H9 (cell line): ENCODE data around the gene GAREM1. TPM values are rescaled to one million over a fixed set of nuclear protein-coding genes. Genes with fewer than 3 reads are reported as not detected.
"Not testable (repeated sequence)": the region's sequence is repeated elsewhere in the genome, so short reads cannot be mapped to it uniquely, and the experiment has no call there.

Source experiments
- DNase-seq: peaks from one replicate; pipeline ENCODE4 v3.0.0-alpha.2; 2017
- H2AFZ ChIP-seq: one replicate; pipeline ENCODE4 v1.6.1; 2013; ENCODE audit warnings: mild to moderate bottlenecking, low read length, control low read depth, moderate library complexity
- H2AK5ac ChIP-seq: 2 replicates; pipeline ENCODE4 v1.6.1; 2013; ENCODE audit warnings: low read length, control low read depth, mixed read lengths; ENCODE audit not compliant: insufficient read length
- H2BK120ac ChIP-seq: one replicate; pipeline ENCODE4 v1.6.1; 2013; ENCODE audit warnings: low read depth, mild to moderate bottlenecking, low read length, control low read depth, inconsistent platforms; ENCODE audit not compliant: poor library complexity, severe bottlenecking
- H2BK12ac ChIP-seq: 2 replicates; pipeline ENCODE4 v1.6.1; 2013; ENCODE audit warnings: low read length, control low read depth, mixed read lengths, low read depth; ENCODE audit not compliant: insufficient read length
- H2BK15ac ChIP-seq: 2 replicates; pipeline ENCODE4 v1.6.1; 2013; ENCODE audit warnings: low read depth, low read length, control low read depth
- H2BK20ac ChIP-seq: one replicate; pipeline ENCODE4 v1.6.1; 2013; ENCODE audit warnings: low read depth, mild to moderate bottlenecking, low read length, control low read depth, inconsistent platforms; ENCODE audit not compliant: poor library complexity, severe bottlenecking
- H2BK5ac ChIP-seq: 2 replicates; pipeline ENCODE4 v1.6.1; 2013; ENCODE audit warnings: low read length, control low read depth, mixed read lengths; ENCODE audit not compliant: insufficient read length
- H3K14ac ChIP-seq: 2 replicates; pipeline ENCODE4 v1.6.1; 2013; ENCODE audit warnings: low read length, control low read depth; ENCODE audit not compliant: insufficient read depth
- H3K18ac ChIP-seq: 2 replicates; pipeline ENCODE4 v1.6.1; 2013; ENCODE audit warnings: low read depth, mild to moderate bottlenecking, mixed read lengths, low read length, control low read depth; ENCODE audit not compliant: insufficient read length
- H3K23ac ChIP-seq: 2 replicates; pipeline ENCODE4 v1.6.1; 2013; ENCODE audit warnings: low read length, control low read depth, mixed read lengths, low read depth; ENCODE audit not compliant: insufficient read length
- H3K23me2 ChIP-seq: 2 replicates; pipeline ENCODE4 v1.6.1; 2013; ENCODE audit warnings: low read depth, mild to moderate bottlenecking, mixed read lengths, low read length, control low read depth; ENCODE audit not compliant: insufficient read length, poor library complexity, severe bottlenecking
- H3K27ac ChIP-seq: 2 replicates; pipeline ENCODE4 v1.5.1; 2013; ENCODE audit warnings: low read length, control low read depth, mixed read lengths, low read depth; ENCODE audit not compliant: insufficient read length
- H3K27me3 ChIP-seq: 2 replicates; pipeline ENCODE4 v1.6.1; 2013; ENCODE audit warnings: low read length, control low read depth, inconsistent platforms; ENCODE audit not compliant: insufficient read depth
- H3K4ac ChIP-seq: 2 replicates; pipeline ENCODE4 v1.6.1; 2013; ENCODE audit warnings: low read depth, mild to moderate bottlenecking, control low read depth, inconsistent platforms, low read length, moderate library complexity
- H3K4me1 ChIP-seq: 2 replicates; pipeline ENCODE4 v1.6.1; 2013; ENCODE audit warnings: low read length, control low read depth, inconsistent platforms; ENCODE audit not compliant: insufficient read depth
- H3K4me2 ChIP-seq: 2 replicates; pipeline ENCODE4 v1.6.1; 2013; ENCODE audit warnings: low read length, control low read depth, mixed read lengths; ENCODE audit not compliant: insufficient read length, insufficient read depth
- H3K56ac ChIP-seq: 2 replicates; pipeline ENCODE4 v1.6.1; 2013; ENCODE audit warnings: low read depth, mild to moderate bottlenecking, mixed read lengths, low read length, control low read depth; ENCODE audit not compliant: insufficient read length
- H3K79me1 ChIP-seq: 2 replicates; pipeline ENCODE4 v1.6.1; 2013; ENCODE audit warnings: low read depth, mild to moderate bottlenecking, moderate library complexity, low read length, control low read depth, inconsistent platforms; ENCODE audit not compliant: insufficient read depth, poor library complexity, severe bottlenecking
- H3K79me2 ChIP-seq: 2 replicates; pipeline ENCODE4 v1.6.1; 2013; ENCODE audit warnings: low read length, control low read depth, inconsistent platforms; ENCODE audit not compliant: insufficient read depth
- H3K9ac ChIP-seq: 2 replicates; pipeline ENCODE4 v1.6.1; 2013; ENCODE audit warnings: low read length, control low read depth, mixed read lengths; ENCODE audit not compliant: insufficient read length; ENCODE audit errors: extremely low read depth
- H3K9me3 ChIP-seq: one replicate; pipeline ENCODE4 v1.6.1; 2013; ENCODE audit warnings: low read depth, low read length, inconsistent platforms; ENCODE audit not compliant: control insufficient read depth
- H3T11ph ChIP-seq: one replicate; pipeline ENCODE4 v1.6.1; 2013; ENCODE audit warnings: mild to moderate bottlenecking, low read length, control low read depth, inconsistent platforms
- H4K20me1 ChIP-seq: one replicate; pipeline ENCODE4 v1.6.1; 2013; ENCODE audit not compliant: control insufficient read depth, insufficient read length, insufficient read depth
- H4K5ac ChIP-seq: 2 replicates; pipeline ENCODE4 v1.6.1; 2013; ENCODE audit warnings: low read depth, mild to moderate bottlenecking, mixed read lengths, low read length, control low read depth; ENCODE audit not compliant: insufficient read length
- H4K8ac ChIP-seq: replicated peaks from 2 replicates; pipeline ENCODE4 v1.6.1; 2013; ENCODE audit warnings: low read length, control low read depth, mixed read lengths, low read depth; ENCODE audit not compliant: insufficient read length
- H4K91ac ChIP-seq: 2 replicates; pipeline ENCODE4 v1.6.1; 2013; ENCODE audit warnings: low read depth, mild to moderate bottlenecking, moderate library complexity, mixed read lengths, low read length, control low read depth; ENCODE audit not compliant: insufficient read length
- H3K27ac Mint-ChIP-seq, 3 experiments: 2 replicates in 2 of 3; 3 replicates in 1 of 3; pipeline ENCODE4 v1.8.0; 2020 to 2021; ENCODE audit warnings: mixed read lengths in 3 of 3, mild to moderate bottlenecking in 1 of 3, moderate library complexity in 1 of 3
- H3K27me3 Mint-ChIP-seq: 2 replicates; pipeline ENCODE4 v1.8.0; 2021; ENCODE audit warnings: low read depth, mild to moderate bottlenecking, moderate library complexity, mixed read lengths
- H3K36me3 Mint-ChIP-seq, 3 experiments: 2 replicates in 2 of 3; 3 replicates in 1 of 3; pipeline ENCODE4 v1.8.0; 2020 to 2021; ENCODE audit warnings: low read depth in 3 of 3, mixed read lengths in 3 of 3; ENCODE audit not compliant: insufficient read depth in 1 of 3
- H3K4me1 Mint-ChIP-seq, 2 experiments: 2 replicates each; pipeline ENCODE4 v1.8.0; 2020; ENCODE audit warnings: mixed read lengths in 2 of 2
- H3K4me3 Mint-ChIP-seq, 2 experiments: 2 replicates in 1 of 2; 3 replicates in 1 of 2; pipeline ENCODE4 v1.8.0; 2020 to 2021; ENCODE audit warnings: mild to moderate bottlenecking in 2 of 2, mixed read lengths in 2 of 2, moderate library complexity in 1 of 2
- H3K9me3 Mint-ChIP-seq, 2 experiments: 2 replicates in 1 of 2; 3 replicates in 1 of 2; pipeline ENCODE4 v1.8.0; 2020; ENCODE audit warnings: mild to moderate bottlenecking in 2 of 2, mixed read lengths in 2 of 2, moderate library complexity in 1 of 2
- CTCF ChIP-seq: fragments of 200-600 bp; sonication (generic); conservative IDR thresholded peaks from 3 replicates; pipeline ENCODE4 v1.8.0; 2021; ENCODE audit warnings: antibody characterized with exemption, mild to moderate bottlenecking
- WGBS: extraction: QIAGEN DNeasy Blood & Tissue Kit; methylation state at CpG from one replicate; pipeline ENCODE4 v1.1.7; 2013; ENCODE audit warnings: missing lambda C conversion rate, low lambda C conversion rate, mixed read lengths; ENCODE audit not compliant: insufficient read length; ENCODE audit errors: extremely low coverage; 5-methylcytosine and 5-hydroxymethylcytosine counted together
- total RNA-seq: library from RNA; stranded (reverse); gene quantifications from 2 replicates; pipeline ENCODE4 v1.2.1, GENCODE V29; 2021

Gene GAREM1
- total RNA-seq, 1 experiment from 2014 or later: 4.4 TPM

- no peak overlapping the region for H2BK20ac ChIP-seq
- no peaks in the 10 kb centered on the region for H3K79me2 ChIP-seq
- no peaks in the 10 kb centered on the region for H4K20me1 ChIP-seq
- Mint-ChIP-seq H3K9me3 (no peaks in the 10 kb centered on the region; a peak in 1 of 5 replicates), H3K4me1 (0 out of 4 replicates have a peak, but pooled peaks cover 0 to 2% of the 10 kb centered on the region in 2 experiments), H3K27me3 (no peaks in the 10 kb centered on the region), H3K4me3 (no peak overlapping the region), H3K27ac (no peak overlapping the region), H3K36me3 (no peaks in the 10 kb centered on the region; a peak in 1 of 7 replicates)
- no peak overlapping the region for H3T11ph ChIP-seq
- no peak overlapping the region for H2AFZ ChIP-seq
- H4K5ac ChIP-seq: no peak overlapping the region
- no peak overlapping the region for H2AK5ac ChIP-seq
- H2BK5ac ChIP-seq: no peak overlapping the region
- H3K9me3 ChIP-seq: no peaks in the 10 kb centered on the region
- H3K9ac ChIP-seq: no peak overlapping the region
- TF ChIP-seq CTCF: no peak
- H3K27ac ChIP-seq: no peak overlapping the region
- H3K56ac ChIP-seq: no peak overlapping the region
- H2BK12ac ChIP-seq: no peak overlapping the region
- H3K27me3 ChIP-seq: no peaks in the 10 kb centered on the region
- H2BK120ac ChIP-seq: no peak overlapping the region
- no peak overlapping the region for H3K14ac ChIP-seq
- no peak overlapping the region for H3K18ac ChIP-seq
- DNase-seq: no peak
- H3K4me1 ChIP-seq: no peaks in the 10 kb centered on the region
- no peak overlapping the region for H4K8ac ChIP-seq
- no peaks in the 10 kb centered on the region for H3K79me1 ChIP-seq
- no peak overlapping the region for H4K91ac ChIP-seq
- no peak overlapping the region for H3K23ac ChIP-seq
- H3K4me2 ChIP-seq: no peak overlapping the region
- no peak overlapping the region for H3K4ac ChIP-seq
- no peaks in the 10 kb centered on the region for H3K23me2 ChIP-seq
- WGBS: no CpG with 5 or more reads among the region's 2 CpGs
- H2BK15ac ChIP-seq: no peak overlapping the region
Measured at GRCh38 chr18:32293107-32293506, 177.6 kb downstream of the GAREM1 start.

- not testable (repeated sequence) for H3K27ac ChIP-seq, H3K9me3 Mint-ChIP-seq, H3K23ac ChIP-seq, H3K18ac ChIP-seq, H2BK12ac ChIP-seq, H3K4ac ChIP-seq, H3K36me3 Mint-ChIP-seq, H2BK15ac ChIP-seq, H3K4me1 Mint-ChIP-seq, H4K8ac ChIP-seq, H2BK120ac ChIP-seq, H3K9me3 ChIP-seq, H4K20me1 ChIP-seq, H3T11ph ChIP-seq, H3K9ac ChIP-seq, H2AFZ ChIP-seq, H3K4me3 Mint-ChIP-seq, H2AK5ac ChIP-seq, H3K27me3 Mint-ChIP-seq, H3K23me2 ChIP-seq, H3K56ac ChIP-seq, H4K5ac ChIP-seq, DNase-seq, H3K79me1 ChIP-seq, H3K4me2 ChIP-seq, H4K91ac ChIP-seq, H3K14ac ChIP-seq, H2BK20ac ChIP-seq, H2BK5ac ChIP-seq, H3K27me3 ChIP-seq, H3K27ac Mint-ChIP-seq, H3K4me1 ChIP-seq, H3K79me2 ChIP-seq
- WGBS: no CpG with 5 or more reads among the region's 3 CpGs
Measured at GRCh38 chr18:32291623-32292022, 179.1 kb downstream of the GAREM1 start.
